Hepatocyte (in vitro differentiated cells): ENCODE results near the gene PPARA. TPM values are rescaled to one million over a fixed set of nuclear protein-coding genes. Genes with fewer than 3 reads are reported as not detected.

Source experiments
- DNase-seq: peaks from one replicate; pipeline ENCODE4 v3.0.0-alpha.2; 2016; ENCODE audit warnings: low spot score
- H2AFZ ChIP-seq: fragments of 200-600 bp; sonication (generic); 2 replicates; pipeline ENCODE4 v1.6.0; 2016; ENCODE audit warnings: antibody characterized with exemption, mild to moderate bottlenecking
- H3K27ac ChIP-seq: fragments of 200-600 bp; sonication (generic); 2 replicates; pipeline ENCODE4 v1.5.1; 2016; ENCODE audit warnings: mild to moderate bottlenecking
- H3K27me3 ChIP-seq: fragments of 200-600 bp; sonication (generic); 2 replicates; pipeline ENCODE4 v1.6.1; 2016
- H3K36me3 ChIP-seq: fragments of 200-600 bp; sonication (generic); replicated peaks from 2 replicates; pipeline ENCODE4 v1.5.1; 2016; ENCODE audit warnings: low read depth; ENCODE audit not compliant: insufficient read depth
- H3K4me1 ChIP-seq: fragments of 200-600 bp; sonication (generic); 2 replicates; pipeline ENCODE4 v1.5.1; 2016; ENCODE audit warnings: mild to moderate bottlenecking, moderate library complexity; ENCODE audit not compliant: insufficient read depth
- H3K4me2 ChIP-seq: fragments of 200-600 bp; sonication (generic); 2 replicates; pipeline ENCODE4 v1.6.0; 2016
- H3K4me3 ChIP-seq: fragments of 200-600 bp; sonication (generic); 2 replicates; pipeline ENCODE4 v1.5.1; 2016; ENCODE audit warnings: mild to moderate bottlenecking
- H3K79me2 ChIP-seq: fragments of 200-600 bp; sonication (generic); 2 replicates; pipeline ENCODE4 v1.6.0; 2017; ENCODE audit warnings: mild to moderate bottlenecking
- H3K9me2 ChIP-seq: fragments of 200-600 bp; sonication (generic); replicated peaks from 2 replicates; pipeline ENCODE4 v1.6.0; 2017; ENCODE audit warnings: mild to moderate bottlenecking; ENCODE audit not compliant: insufficient read depth
- H3K9me3 ChIP-seq: fragments of 200-600 bp; sonication (generic); 2 replicates; pipeline ENCODE4 v1.5.1; 2016; ENCODE audit warnings: low read depth, mild to moderate bottlenecking
- H4K20me1 ChIP-seq: fragments of 200-600 bp; sonication (generic); 2 replicates; pipeline ENCODE4 v1.6.0; 2016; ENCODE audit warnings: mild to moderate bottlenecking; ENCODE audit not compliant: insufficient read depth, poor library complexity, severe bottlenecking
- EZH2 ChIP-seq: fragments of 200-600 bp; sonication (generic); IDR thresholded peaks from 2 replicates; pipeline ENCODE4 v1.6.1; 2016; ENCODE audit warnings: antibody characterized with exemption, mild to moderate bottlenecking, borderline replicate concordance
- EZH2phosphoT487 ChIP-seq: fragments of 200-600 bp; sonication (generic); IDR thresholded peaks from one replicate; pipeline ENCODE4 v1.6.1; 2018; ENCODE audit warnings: antibody characterized with exemption, mild to moderate bottlenecking, low read depth, moderate library complexity; ENCODE audit not compliant: unreplicated experiment, severe bottlenecking
- WGBS: methylation state at CpG from one replicate; pipeline ENCODE4 v1.1.6; 2016; ENCODE audit warnings: low lambda C conversion rate; ENCODE audit errors: missing lambda C conversion rate; 5-methylcytosine and 5-hydroxymethylcytosine counted together
- polyA plus RNA-seq: library from polyadenylated mRNA; unstranded; fragments of >200 nt; fragmentation: Nextera tagmentation; extraction: Ambion mirVana; gene quantifications from 2 replicates; pipeline ENCODE4 v1.2.1, GENCODE V29; 2016
- total RNA-seq: library from RNA; depleted of rRNA; stranded (reverse); fragments of >200 nt; gene quantifications from 2 replicates; pipeline ENCODE4 v1.2.3, GENCODE V29; 2014
- TF ChIP-seq, protein P1 (sequence below): fragments of 200-600 bp; sonication (generic); IDR thresholded peaks from 2 replicates; pipeline ENCODE4 v1.5.1; 2016; ENCODE audit warnings: antibody characterized with exemption, mild to moderate bottlenecking; ENCODE audit not compliant: poor library complexity

The PPARA gene
- total and polyA plus RNA-seq, 2 experiments from 2014 or later, result 13.7 to 31.0 TPM

DNA sequence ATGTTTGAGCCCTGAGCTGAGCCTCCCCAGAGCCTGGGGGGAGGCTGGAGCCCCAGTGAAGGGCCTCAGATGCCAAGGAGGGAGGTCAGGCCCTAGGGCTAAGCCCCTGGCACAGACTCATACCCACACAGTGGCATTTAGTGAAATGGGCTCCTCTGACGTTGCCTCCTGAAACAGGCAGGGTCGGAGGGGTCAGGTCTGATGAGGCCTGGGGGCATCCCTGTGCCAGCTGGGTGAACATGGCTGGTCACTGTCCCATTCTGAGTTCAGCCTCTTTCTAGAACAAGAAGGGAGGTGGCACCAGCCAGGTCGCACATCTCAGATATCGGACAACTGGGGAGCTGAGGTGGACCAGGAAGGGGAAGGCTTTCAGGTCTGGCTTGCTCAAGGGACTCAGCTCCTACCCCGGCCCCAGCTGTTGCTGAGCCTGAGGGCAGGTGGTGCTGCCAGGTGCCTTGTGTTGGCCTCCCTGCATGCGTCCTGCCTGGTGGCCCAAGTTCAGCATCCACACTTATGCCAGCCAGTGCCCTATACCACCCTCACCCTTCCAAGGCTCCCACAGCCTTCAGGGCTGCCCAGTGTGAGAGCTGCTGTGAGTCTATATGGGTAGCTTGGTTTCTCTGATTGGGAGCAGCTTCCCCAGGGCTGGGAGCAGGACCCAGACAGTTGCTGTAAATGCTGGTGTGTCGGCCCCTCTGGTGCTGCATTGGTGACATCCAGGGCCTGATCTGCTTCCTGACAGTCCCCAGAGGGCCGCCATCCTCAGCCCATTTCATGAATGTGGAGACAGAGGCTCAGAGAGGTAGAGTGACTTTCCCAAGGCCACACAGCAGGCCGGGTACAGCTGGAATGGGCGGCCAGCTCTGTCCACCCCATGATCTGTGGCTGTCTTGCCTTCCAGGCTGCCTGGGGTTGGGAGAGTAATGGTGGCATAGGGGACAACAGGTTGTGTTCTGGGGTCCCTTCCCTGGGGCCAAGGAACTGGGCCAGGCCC, 32.8 kb upstream of the PPARA start:
- H2AFZ ChIP-seq, result no peak overlapping the region
- H3K9me2 ChIP-seq, result no peaks in the 10 kb centered on the region
- no peak overlapping the region for H3K4me3 ChIP-seq
- H4K20me1 ChIP-seq, result no peaks in the 10 kb centered on the region
- H3K27me3 ChIP-seq, result no peaks in the 10 kb centered on the region
- DNase-seq, result no peak
- WGBS, result 91% methylated on average over 10 of the region's 10 CpGs
- TF ChIP-seq, protein P1, sequence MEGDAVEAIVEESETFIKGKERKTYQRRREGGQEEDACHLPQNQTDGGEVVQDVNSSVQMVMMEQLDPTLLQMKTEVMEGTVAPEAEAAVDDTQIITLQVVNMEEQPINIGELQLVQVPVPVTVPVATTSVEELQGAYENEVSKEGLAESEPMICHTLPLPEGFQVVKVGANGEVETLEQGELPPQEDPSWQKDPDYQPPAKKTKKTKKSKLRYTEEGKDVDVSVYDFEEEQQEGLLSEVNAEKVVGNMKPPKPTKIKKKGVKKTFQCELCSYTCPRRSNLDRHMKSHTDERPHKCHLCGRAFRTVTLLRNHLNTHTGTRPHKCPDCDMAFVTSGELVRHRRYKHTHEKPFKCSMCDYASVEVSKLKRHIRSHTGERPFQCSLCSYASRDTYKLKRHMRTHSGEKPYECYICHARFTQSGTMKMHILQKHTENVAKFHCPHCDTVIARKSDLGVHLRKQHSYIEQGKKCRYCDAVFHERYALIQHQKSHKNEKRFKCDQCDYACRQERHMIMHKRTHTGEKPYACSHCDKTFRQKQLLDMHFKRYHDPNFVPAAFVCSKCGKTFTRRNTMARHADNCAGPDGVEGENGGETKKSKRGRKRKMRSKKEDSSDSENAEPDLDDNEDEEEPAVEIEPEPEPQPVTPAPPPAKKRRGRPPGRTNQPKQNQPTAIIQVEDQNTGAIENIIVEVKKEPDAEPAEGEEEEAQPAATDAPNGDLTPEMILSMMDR, result no peak
- TF ChIP-seq EZH2phosphoT487, result no peak
- no peak for TF ChIP-seq EZH2
- H3K27ac ChIP-seq, result no peak overlapping the region
- H3K36me3 ChIP-seq, result no peaks in the 10 kb centered on the region
- no peak overlapping the region for H3K4me2 ChIP-seq
- no peaks in the 10 kb centered on the region for H3K4me1 ChIP-seq
- no peaks in the 10 kb centered on the region for H3K9me3 ChIP-seq
- no peaks in the 10 kb centered on the region for H3K79me2 ChIP-seq

DNA sequence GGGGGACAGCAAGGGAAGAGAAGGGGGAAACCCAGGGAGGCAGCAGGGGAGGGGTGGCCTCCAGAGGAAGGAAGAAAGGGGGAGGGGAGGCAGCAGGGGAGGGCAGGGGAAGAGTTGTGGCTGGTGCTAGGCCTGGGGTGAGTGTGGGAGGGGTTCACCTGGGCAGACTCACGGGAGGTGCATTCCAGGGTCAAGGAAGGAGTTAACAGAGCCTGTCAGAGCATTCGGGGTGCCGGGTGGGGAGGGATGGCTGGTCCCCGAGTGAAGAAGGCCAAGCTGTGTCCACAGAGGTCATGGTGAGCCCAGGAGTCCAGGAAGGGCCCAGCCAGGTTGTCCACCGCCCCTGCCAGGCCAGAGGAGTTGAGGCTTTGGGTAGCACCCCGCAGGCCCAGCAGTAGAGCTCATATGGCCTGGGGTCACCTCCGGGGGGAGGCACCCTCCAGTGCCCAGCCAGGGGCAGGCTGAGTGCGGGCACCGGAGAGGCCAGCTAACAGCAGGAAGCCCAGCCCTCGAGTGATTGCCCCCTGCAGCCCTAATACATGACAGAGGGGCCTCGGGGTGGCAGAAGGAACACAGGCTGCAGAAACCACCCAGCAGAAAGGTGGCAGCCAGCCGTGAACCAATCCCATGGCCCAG, 31.1 kb upstream of the PPARA start:
- Histone ChIP-seq H3K4me1 (no peaks in the 10 kb centered on the region), H3K9me3 (no peaks in the 10 kb centered on the region), H3K36me3 (no peaks in the 10 kb centered on the region), H3K27ac (no peak overlapping the region), H3K27me3 (no peaks in the 10 kb centered on the region), H2AFZ (no peak overlapping the region), H3K9me2 (no peaks in the 10 kb centered on the region), H3K79me2 (no peaks in the 10 kb centered on the region), H3K4me2 (no peak overlapping the region), H3K4me3 (no peak overlapping the region), H4K20me1 (no peaks in the 10 kb centered on the region)
- no peak for TF ChIP-seq EZH2
- TF ChIP-seq, protein P1, result no peak
- no peak for TF ChIP-seq EZH2phosphoT487
- no peak for DNase-seq
- WGBS, result 90% methylated on average over 8 of the region's 12 CpGs

DNA sequence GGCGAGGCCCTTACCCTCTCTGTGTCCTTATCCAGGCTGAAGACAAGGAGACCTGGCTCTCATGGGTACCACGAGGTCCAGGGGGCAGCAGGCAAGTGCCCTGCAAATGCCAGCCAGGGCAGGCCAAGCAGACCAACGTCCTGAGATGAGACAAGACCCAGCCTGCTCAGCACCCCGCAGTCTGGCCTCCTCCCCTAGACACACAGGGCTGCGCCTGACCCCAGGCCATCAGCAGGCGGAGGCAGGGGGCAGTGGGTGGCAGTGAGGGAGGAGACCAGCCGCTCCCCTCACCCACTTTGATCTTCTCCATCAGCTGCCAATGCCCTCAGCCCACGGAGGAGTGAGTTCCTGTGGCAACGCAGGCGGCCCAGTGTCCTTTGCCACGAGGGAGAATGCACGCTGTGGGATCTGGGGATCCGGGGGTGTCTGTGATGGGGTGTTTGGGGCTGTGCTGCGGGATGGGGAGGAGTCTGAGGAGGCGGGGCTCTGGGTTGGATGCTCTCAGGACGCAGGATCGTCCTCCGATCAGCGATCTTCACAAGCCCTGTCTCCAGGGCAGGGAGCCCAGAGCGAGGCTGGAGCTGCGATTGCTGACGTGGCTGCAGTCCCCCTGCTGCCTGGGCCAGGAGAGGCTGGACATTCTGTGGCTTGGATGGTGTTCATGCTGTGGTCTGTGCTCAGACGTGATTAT, 30.5 kb upstream of the PPARA start:
- H3K4me3 ChIP-seq, result no peak overlapping the region
- no peak overlapping the region for H2AFZ ChIP-seq
- no peaks in the 10 kb centered on the region for H3K9me3 ChIP-seq
- H3K79me2 ChIP-seq, result no peaks in the 10 kb centered on the region
- no peak for TF ChIP-seq EZH2phosphoT487
- no peak for TF ChIP-seq EZH2
- TF ChIP-seq, protein P1, result no peak
- DNase-seq, result no peak
- H3K36me3 ChIP-seq, result no peaks in the 10 kb centered on the region
- no peaks in the 10 kb centered on the region for H4K20me1 ChIP-seq
- no peaks in the 10 kb centered on the region for H3K27me3 ChIP-seq
- H3K4me2 ChIP-seq, result no peak overlapping the region
- no peaks in the 10 kb centered on the region for H3K4me1 ChIP-seq
- WGBS, result 72% methylated on average over 21 of the region's 23 CpGs
- no peak overlapping the region for H3K27ac ChIP-seq
- H3K9me2 ChIP-seq, result no peaks in the 10 kb centered on the region
